Measurements from ENCODE around the gene OR52K1.

GRCh38 chr11:4466131-4466870 lies 16.1 kb upstream of the OR52K1 start:
- TF ChIP-seq TAF1 (IDR thresholded peaks at IDR 0.05; ENCODE audit: borderline replicate concordance, low read depth, low read length) (no peak), POLR2A (IDR thresholded peaks at IDR 0.05; ENCODE audit: low read depth, low read length) (no peak)
